Osteocyte (in vitro differentiated cells): Measurements from ENCODE around the gene NBAS. TPM values are rescaled to one million over a fixed set of nuclear protein-coding genes. Genes with fewer than 3 reads are reported as not detected.

Experiments
- DNase-seq: peaks from one replicate; pipeline ENCODE4 v3.0.0; 2021; ENCODE audit warnings: mixed read lengths; ENCODE audit not compliant: unreplicated experiment; ENCODE audit errors: extremely low spot score
- H3K27ac Mint-ChIP-seq: one replicate; pipeline ENCODE4 v1.8.0; 2021; ENCODE audit warnings: mild to moderate bottlenecking, mixed read lengths; ENCODE audit not compliant: unreplicated experiment
- H3K27me3 Mint-ChIP-seq: one replicate; pipeline ENCODE4 v1.8.0; 2021; ENCODE audit warnings: mixed read lengths; ENCODE audit not compliant: unreplicated experiment
- H3K36me3 Mint-ChIP-seq: one replicate; pipeline ENCODE4 v1.8.0; 2021; ENCODE audit warnings: mixed read lengths; ENCODE audit not compliant: unreplicated experiment
- H3K4me1 Mint-ChIP-seq: one replicate; pipeline ENCODE4 v1.8.0; 2021; ENCODE audit warnings: mixed read lengths; ENCODE audit not compliant: unreplicated experiment
- H3K4me3 Mint-ChIP-seq: one replicate; pipeline ENCODE4 v1.8.0; 2021; ENCODE audit warnings: mild to moderate bottlenecking, moderate library complexity, mixed read lengths; ENCODE audit not compliant: unreplicated experiment
- H3K9me3 Mint-ChIP-seq: one replicate; pipeline ENCODE4 v1.8.0; 2021; ENCODE audit warnings: mixed read lengths; ENCODE audit not compliant: unreplicated experiment
- total RNA-seq: library from RNA; stranded (reverse); gene quantifications from 2 replicates; pipeline ENCODE4 v1.2.1, GENCODE V29; 2021
- TF ChIP-seq, protein P1 (sequence below): fragments of 200-600 bp; sonication (generic); IDR thresholded peaks from 2 replicates; pipeline ENCODE4 v1.5.0; 2021; ENCODE audit warnings: antibody characterized with exemption, mild to moderate bottlenecking, moderate library complexity

The NBAS gene
- total RNA-seq, 1 donor from 2014 or later: 43.6 TPM

DNA sequence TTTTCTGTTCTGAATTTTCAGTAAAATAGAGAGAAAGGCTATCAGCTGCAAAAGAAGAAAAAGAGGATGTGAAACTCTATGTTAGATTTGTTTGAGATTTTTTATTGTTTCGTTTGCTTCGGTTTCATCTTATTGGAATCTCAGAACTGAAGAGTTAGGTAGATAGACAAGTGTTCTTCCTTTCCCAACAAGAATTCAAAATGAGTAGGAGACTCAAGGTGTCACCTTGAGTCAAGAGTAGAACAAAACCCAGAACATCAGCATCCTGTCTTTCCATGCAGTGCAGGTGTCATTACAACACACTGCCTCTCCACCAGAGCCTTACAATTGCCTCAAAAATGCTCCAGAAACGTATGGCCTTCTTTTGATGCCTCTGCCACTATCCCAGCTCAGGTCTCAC lies 21.1 kb downstream of the NBAS start:
- Mint-ChIP-seq H3K27me3 (no peaks in the 10 kb centered on the region), H3K9me3 (no peaks in the 10 kb centered on the region), H3K4me1 (no peaks in the 10 kb centered on the region), H3K27ac (no peak overlapping the region), H3K4me3 (no peak overlapping the region), H3K36me3 (peaks cover 20% of the 10 kb centered on the region)
- DNase-seq: no peak
- TF ChIP-seq, protein P1, sequence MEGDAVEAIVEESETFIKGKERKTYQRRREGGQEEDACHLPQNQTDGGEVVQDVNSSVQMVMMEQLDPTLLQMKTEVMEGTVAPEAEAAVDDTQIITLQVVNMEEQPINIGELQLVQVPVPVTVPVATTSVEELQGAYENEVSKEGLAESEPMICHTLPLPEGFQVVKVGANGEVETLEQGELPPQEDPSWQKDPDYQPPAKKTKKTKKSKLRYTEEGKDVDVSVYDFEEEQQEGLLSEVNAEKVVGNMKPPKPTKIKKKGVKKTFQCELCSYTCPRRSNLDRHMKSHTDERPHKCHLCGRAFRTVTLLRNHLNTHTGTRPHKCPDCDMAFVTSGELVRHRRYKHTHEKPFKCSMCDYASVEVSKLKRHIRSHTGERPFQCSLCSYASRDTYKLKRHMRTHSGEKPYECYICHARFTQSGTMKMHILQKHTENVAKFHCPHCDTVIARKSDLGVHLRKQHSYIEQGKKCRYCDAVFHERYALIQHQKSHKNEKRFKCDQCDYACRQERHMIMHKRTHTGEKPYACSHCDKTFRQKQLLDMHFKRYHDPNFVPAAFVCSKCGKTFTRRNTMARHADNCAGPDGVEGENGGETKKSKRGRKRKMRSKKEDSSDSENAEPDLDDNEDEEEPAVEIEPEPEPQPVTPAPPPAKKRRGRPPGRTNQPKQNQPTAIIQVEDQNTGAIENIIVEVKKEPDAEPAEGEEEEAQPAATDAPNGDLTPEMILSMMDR: no peak

GRCh38 chr2:15538792-15539191 lies 22.3 kb downstream of the NBAS start:
- no peak for DNase-seq
- Mint-ChIP-seq H3K36me3 (peaks cover 25% of the 10 kb centered on the region), H3K4me1 (no peaks in the 10 kb centered on the region), H3K9me3 (no peaks in the 10 kb centered on the region), H3K27ac (no peak overlapping the region), H3K27me3 (no peaks in the 10 kb centered on the region), H3K4me3 (no peak overlapping the region)
- TF ChIP-seq, protein P1: no peak

GRCh38 chr2:15533860-15534480 lies 27.2 kb downstream of the NBAS start:
- Mint-ChIP-seq H3K36me3 (peaks cover 37% of the 10 kb centered on the region), H3K4me3 (no peak overlapping the region), H3K27ac (no peak overlapping the region), H3K9me3 (no peaks in the 10 kb centered on the region), H3K27me3 (no peaks in the 10 kb centered on the region), H3K4me1 (no peaks in the 10 kb centered on the region)
- TF ChIP-seq, protein P1: no peak
- DNase-seq: no peak

DNA sequence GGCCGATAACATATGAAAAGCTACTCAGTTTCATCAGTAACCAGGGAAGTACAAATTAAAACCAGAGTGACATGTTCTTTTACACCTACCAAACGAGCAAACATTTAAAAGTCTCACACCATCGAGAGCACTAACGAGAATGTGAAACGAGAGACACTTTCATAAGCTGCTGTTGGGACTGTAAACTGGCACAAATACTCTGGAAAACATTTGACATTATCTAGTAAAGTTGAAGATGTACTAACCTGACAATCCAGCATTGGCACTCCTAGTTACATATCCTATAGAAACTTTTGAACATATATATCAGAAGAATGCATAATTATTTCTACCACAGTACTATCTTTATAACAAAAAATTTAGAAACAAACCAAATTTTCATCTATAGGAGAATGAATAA lies 28.1 kb downstream of the NBAS start:
- Mint-ChIP-seq H3K4me3 (no peak overlapping the region), H3K27ac (no peak overlapping the region), H3K36me3 (peaks cover 38% of the 10 kb centered on the region), H3K27me3 (no peaks in the 10 kb centered on the region), H3K9me3 (no peaks in the 10 kb centered on the region), H3K4me1 (no peaks in the 10 kb centered on the region)
- TF ChIP-seq, protein P1: no peak
- DNase-seq: no peak

- H3K27me3 Mint-ChIP-seq: no peaks in the 10 kb centered on the region
- H3K9me3 Mint-ChIP-seq: no peaks in the 10 kb centered on the region
- H3K4me1 Mint-ChIP-seq: no peaks in the 10 kb centered on the region
- DNase-seq: no peak
- H3K27ac Mint-ChIP-seq: no peak overlapping the region
- peaks cover 37% of the 10 kb centered on the region for H3K36me3 Mint-ChIP-seq
- H3K4me3 Mint-ChIP-seq: no peak overlapping the region
- TF ChIP-seq, protein P1: no peak
Measured at GRCh38 chr2:15531095-15531854, 29.9 kb downstream of the NBAS start.
